Keratinocyte (primary cell): ENCODE results near the gene TTL. TPM values are rescaled to one million over a fixed set of nuclear protein-coding genes. Genes with fewer than 3 reads are reported as not detected.

Experiments used
- DNase-seq: peaks from one replicate; pipeline ENCODE4 v3.0.0-alpha.2; 2011; ENCODE audit warnings: low read depth, missing footprints, low spot score
- FAIRE-seq: peaks from 2 replicates; lab custom pipeline; 2011; peaks lifted over from hg19 to GRCh38; lab: Jason Lieb, UNC
- H2AFZ ChIP-seq: 2 replicates; pipeline ENCODE4 v1.6.0; 2012; ENCODE audit warnings: low read length, control low read depth, inconsistent platforms; ENCODE audit not compliant: control insufficient read depth
- H3K27ac ChIP-seq: 2 replicates; pipeline ENCODE4 v1.5.1; 2011; ENCODE audit warnings: low read length; ENCODE audit not compliant: control insufficient read depth, insufficient read depth
- H3K27me3 ChIP-seq: 3 replicates; pipeline ENCODE4 v1.6.0; 2011; ENCODE audit warnings: low read length; ENCODE audit not compliant: control insufficient read depth, insufficient read depth; ENCODE audit errors: extremely low read depth
- H3K36me3 ChIP-seq, 2 experiments: 2 replicates in 1 of 2; 3 replicates in 1 of 2; pipeline ENCODE4 v1.5.1; 2011; ENCODE audit warnings: low read length in 2 of 2, mild to moderate bottlenecking in 1 of 2; ENCODE audit not compliant: control insufficient read depth in 2 of 2, insufficient read depth in 2 of 2; ENCODE audit errors: extremely low read depth in 1 of 2
- H3K4me1 ChIP-seq: 3 replicates; pipeline ENCODE4 v1.5.1; 2011; ENCODE audit warnings: low read length; ENCODE audit not compliant: control insufficient read depth, insufficient read depth; ENCODE audit errors: extremely low read depth
- H3K4me2 ChIP-seq: 3 replicates; pipeline ENCODE4 v1.6.0; 2011; ENCODE audit warnings: low read depth, low read length; ENCODE audit not compliant: control insufficient read depth, insufficient read depth; ENCODE audit errors: extremely low read depth
- H3K4me3 ChIP-seq, 3 experiments: fragments of 200-600 bp in 1 of 3; sonication (generic) in 1 of 3; 2 replicates in 2 of 3; 3 replicates in 1 of 3; pipeline ENCODE4 v1.5.1; 2011 to 2016; ENCODE audit warnings: low read length in 3 of 3, mild to moderate bottlenecking in 3 of 3, control low read depth in 2 of 3, inconsistent platforms in 1 of 3, low read depth in 1 of 3, mixed read lengths in 1 of 3, mixed run types in 1 of 3, moderate library complexity in 1 of 3; ENCODE audit not compliant: control insufficient read depth in 2 of 3, insufficient read depth in 2 of 3; ENCODE audit errors: extremely low read depth in 1 of 3
- H3K79me2 ChIP-seq: 2 replicates; pipeline ENCODE4 v1.6.0; 2012; ENCODE audit warnings: low read length; ENCODE audit not compliant: control insufficient read depth, insufficient read depth
- H3K9ac ChIP-seq: 3 replicates; pipeline ENCODE4 v1.6.0; 2011; ENCODE audit warnings: low read length; ENCODE audit not compliant: control insufficient read depth, insufficient read depth; ENCODE audit errors: extremely low read depth
- H3K9me1 ChIP-seq: 3 replicates; pipeline ENCODE4 v1.6.0; 2011; ENCODE audit warnings: low read length; ENCODE audit not compliant: control insufficient read depth, insufficient read depth; ENCODE audit errors: extremely low read depth
- H3K9me3 ChIP-seq: 2 replicates; pipeline ENCODE4 v1.5.1; 2012; ENCODE audit warnings: low read depth, low read length; ENCODE audit not compliant: control insufficient read depth
- H4K20me1 ChIP-seq: 3 replicates; pipeline ENCODE4 v1.6.0; 2011; ENCODE audit warnings: low read length; ENCODE audit not compliant: control insufficient read depth, insufficient read depth; ENCODE audit errors: extremely low read depth
- CTCF ChIP-seq, 3 experiments: IDR thresholded peaks in 1 of 3; conservative IDR thresholded peaks in 1 of 3; optimal IDR thresholded peaks in 1 of 3; 2 replicates in 2 of 3; 3 replicates in 1 of 3; pipeline versions ENCODE3 to v1.5.1; 2011; ENCODE audit warnings: low read length in 3 of 3, mild to moderate bottlenecking in 3 of 3, moderate library complexity in 2 of 3, control low read depth in 1 of 3, inconsistent platforms in 1 of 3; ENCODE audit not compliant: insufficient read depth in 2 of 3; ENCODE audit errors: extremely low read depth in 1 of 3
- EZH2 ChIP-seq: IDR thresholded peaks from one replicate; pipeline ENCODE4 v1.6.1; 2012; ENCODE audit warnings: inconsistent platforms, mild to moderate bottlenecking, low read length, moderate library complexity
- dilution Hi-C: fragments of 300-500 bp; cut with MboI; formaldehyde crosslinking; loops from one replicate; pipeline ENCODE4 v1.7.0; 2020; ENCODE audit warnings: low sequenced_read_pairs; ENCODE audit not compliant: extremely low pct_ligation_motif_present
- polyA plus RNA-seq, 5 experiments: library from polyadenylated mRNA; depleted of rRNA in 3 of 5; stranded (reverse) in 3 of 5; stranded (forward) in 1 of 5; unstranded in 1 of 5; fragments of >200 nt; gene quantifications; 1 replicate in 1 of 5; 2 replicates in 3 of 5; 3 replicates in 1 of 5; pipeline versions ENCODE4 v1.2.1 to v1.2.3, GENCODE V29; 2011 to 2012; ENCODE audit warnings: missing spikeins in 2 of 5, low read depth in 1 of 5, low replicate concordance in 1 of 5

The TTL gene
- polyA plus RNA-seq, 1 donor (not counting 4 experiments of a cell fraction or from before 2014, with no cell fraction given): 37.9 TPM

- H3K27me3 ChIP-seq: no peaks in the 10 kb centered on the region
- H3K9me3 ChIP-seq: no peaks in the 10 kb centered on the region
- no peak for DNase-seq
- no peaks in the 10 kb centered on the region for H3K9me1 ChIP-seq
- peak overlapping the region; percentile 98 for H3K4me2 ChIP-seq
- H3K4me3 ChIP-seq: peak overlapping the region in 2 of 3 experiments; percentile 17 to 77
- H2AFZ ChIP-seq: peak overlapping the region; percentile 90
- TF ChIP-seq EZH2 (no peak), CTCF (optimal IDR thresholded peaks at IDR 0.05 in 1 of 3, IDR thresholded peaks at IDR 0.05 in 1 of 3, conservative IDR thresholded peaks at IDR 0.05 in 1 of 3; ENCODE audit: extremely low read depth in 1 of 3, insufficient read depth in 2 of 3, low read length in 3 of 3) (peak in 1 of 3 experiments; percentile 46)
- no peak overlapping the region for H3K27ac ChIP-seq
- peaks cover 16% of the 10 kb centered on the region for H3K4me1 ChIP-seq
- FAIRE-seq: no peak
- no peak overlapping the region for H3K9ac ChIP-seq
- H4K20me1 ChIP-seq: no peaks in the 10 kb centered on the region
- dilution Hi-C loops: no loop called here
- peaks cover 26% of the 10 kb centered on the region for H3K79me2 ChIP-seq
- peaks cover under 1 to 3% of the 10 kb centered on the region in 2 experiments for H3K36me3 ChIP-seq
Observed at GRCh38 chr2:112480530-112481049, 1.4 kb upstream of the TTL start.

GRCh38 chr2:112481050-112481527 lies 867 bp upstream of the TTL start:
- H3K36me3 ChIP-seq: peaks cover 1 to 8% of the 10 kb centered on the region in 2 experiments
- peak overlapping the region; percentile 46 to 78 (median 77) for H3K4me3 ChIP-seq
- peak overlapping the region; percentile 1 for H3K27ac ChIP-seq
- FAIRE-seq: no peak
- H3K9me3 ChIP-seq: no peaks in the 10 kb centered on the region
- peaks cover 16% of the 10 kb centered on the region for H3K4me1 ChIP-seq
- H3K9ac ChIP-seq: peak overlapping the region; percentile 70
- dilution Hi-C loops: no loop called here
- H3K79me2 ChIP-seq: peaks cover 31% of the 10 kb centered on the region
- H3K9me1 ChIP-seq: no peaks in the 10 kb centered on the region
- H2AFZ ChIP-seq: peak overlapping the region; percentile 90
- H3K27me3 ChIP-seq: no peaks in the 10 kb centered on the region
- DNase-seq: no peak
- TF ChIP-seq CTCF (optimal IDR thresholded peaks at IDR 0.05 in 1 of 3, IDR thresholded peaks at IDR 0.05 in 1 of 3, conservative IDR thresholded peaks at IDR 0.05 in 1 of 3; ENCODE audit: extremely low read depth in 1 of 3, insufficient read depth in 2 of 3, low read length in 3 of 3): peak; percentile 83 to 94 (median 89)
- TF ChIP-seq EZH2: no peak
- H3K4me2 ChIP-seq: peak overlapping the region; percentile 98
- H4K20me1 ChIP-seq: no peaks in the 10 kb centered on the region
